Trophoblast cell (in vitro differentiated cells and primary cell): ENCODE data around the gene ERGIC1.

ENCODE experiments used
- DNase-seq, 2 donors: peaks; one replicate each; pipeline ENCODE4 v3.0.0-alpha.2; 2016
- H2AFZ ChIP-seq: 2 replicates; pipeline ENCODE4 v1.6.1; 2013; ENCODE audit warnings: low read length, moderate library complexity, mild to moderate bottlenecking; ENCODE audit not compliant: insufficient read depth, poor library complexity
- H2AK5ac ChIP-seq: 2 replicates; pipeline ENCODE4 v1.6.1; 2013; ENCODE audit warnings: mild to moderate bottlenecking, low read length
- H2BK120ac ChIP-seq: 2 replicates; pipeline ENCODE4 v1.6.1; 2013; ENCODE audit warnings: low read length, mild to moderate bottlenecking, moderate library complexity; ENCODE audit not compliant: insufficient read depth, poor library complexity
- H2BK12ac ChIP-seq: 2 replicates; pipeline ENCODE4 v1.6.1; 2013; ENCODE audit warnings: mild to moderate bottlenecking, low read length, moderate library complexity
- H2BK5ac ChIP-seq: 2 replicates; pipeline ENCODE4 v1.6.1; 2013; ENCODE audit warnings: low read length, low read depth, moderate library complexity, mild to moderate bottlenecking; ENCODE audit not compliant: poor library complexity
- H3K14ac ChIP-seq: 2 replicates; pipeline ENCODE4 v1.6.1; 2013; ENCODE audit warnings: mild to moderate bottlenecking, low read length
- H3K18ac ChIP-seq: 2 replicates; pipeline ENCODE4 v1.6.1; 2013; ENCODE audit warnings: mild to moderate bottlenecking, low read length
- H3K23ac ChIP-seq: 2 replicates; pipeline ENCODE4 v1.6.1; 2013; ENCODE audit warnings: low read length
- H3K27ac ChIP-seq: 2 replicates; pipeline ENCODE4 v1.5.1; 2013; ENCODE audit warnings: low read depth, mild to moderate bottlenecking, inconsistent platforms, low read length, moderate library complexity
- H3K27me3 ChIP-seq: 2 replicates; pipeline ENCODE4 v1.6.1; 2013; ENCODE audit warnings: inconsistent platforms, mild to moderate bottlenecking, low read length, moderate library complexity; ENCODE audit not compliant: insufficient read depth
- H3K36me3 ChIP-seq, 2 experiments: 1 replicate in 1 of 2; 2 replicates in 1 of 2; pipeline ENCODE4 v1.6.1; 2013; ENCODE audit warnings: low read length in 2 of 2, mild to moderate bottlenecking in 2 of 2, moderate library complexity in 1 of 2; ENCODE audit not compliant: insufficient read depth in 2 of 2, control insufficient read depth in 1 of 2
- H3K4ac ChIP-seq: 2 replicates; pipeline ENCODE4 v1.6.1; 2013; ENCODE audit warnings: low read depth, mild to moderate bottlenecking, low read length, moderate library complexity
- H3K4me1 ChIP-seq, 2 experiments: 1 replicate in 1 of 2; 2 replicates in 1 of 2; pipeline ENCODE4 v1.6.1; 2013; ENCODE audit warnings: low read length in 2 of 2, mild to moderate bottlenecking in 2 of 2, moderate library complexity in 1 of 2; ENCODE audit not compliant: insufficient read depth in 2 of 2, control insufficient read depth in 1 of 2
- H3K4me2 ChIP-seq: 2 replicates; pipeline ENCODE4 v1.6.1; 2013; ENCODE audit warnings: inconsistent platforms, mild to moderate bottlenecking, low read length, moderate library complexity
- H3K4me3 ChIP-seq: 2 replicates; pipeline ENCODE4 v1.5.1; 2013; ENCODE audit warnings: mild to moderate bottlenecking, low read depth, low read length, inconsistent platforms
- H3K79me1 ChIP-seq: one replicate; pipeline ENCODE4 v1.6.1; 2013; ENCODE audit warnings: low read length
- H3K79me2 ChIP-seq: 2 replicates; pipeline ENCODE4 v1.6.1; 2013; ENCODE audit warnings: low read length, mild to moderate bottlenecking; ENCODE audit not compliant: control insufficient read depth, insufficient read depth, poor library complexity
- H3K9ac ChIP-seq: 2 replicates; pipeline ENCODE4 v1.6.1; 2013; ENCODE audit warnings: mild to moderate bottlenecking, low read length
- H3K9me3 ChIP-seq: 2 replicates; pipeline ENCODE4 v1.6.1; 2013; ENCODE audit warnings: low read depth, mild to moderate bottlenecking, control low read depth, inconsistent platforms, low read length; ENCODE audit not compliant: insufficient read depth
- H4K12ac ChIP-seq: 2 replicates; pipeline ENCODE4 v1.6.1; 2013; ENCODE audit warnings: low read depth, mild to moderate bottlenecking, low read length, moderate library complexity
- H4K8ac ChIP-seq: 2 replicates; pipeline ENCODE4 v1.6.1; 2013; ENCODE audit warnings: low read depth, mild to moderate bottlenecking, low read length, moderate library complexity
- H4K91ac ChIP-seq: one replicate; pipeline ENCODE4 v1.6.1; 2013; ENCODE audit warnings: low read depth, mild to moderate bottlenecking, low read length, moderate library complexity
- WGBS: extraction: QIAGEN DNeasy Blood & Tissue Kit; methylation state at CpG from one replicate; pipeline ENCODE4 v1.1.7; 2013; ENCODE audit warnings: missing lambda C conversion rate; ENCODE audit not compliant: insufficient read length, insufficient coverage; ENCODE audit errors: extremely low coverage; 5-methylcytosine and 5-hydroxymethylcytosine counted together

ERGIC1 gene

DNA sequence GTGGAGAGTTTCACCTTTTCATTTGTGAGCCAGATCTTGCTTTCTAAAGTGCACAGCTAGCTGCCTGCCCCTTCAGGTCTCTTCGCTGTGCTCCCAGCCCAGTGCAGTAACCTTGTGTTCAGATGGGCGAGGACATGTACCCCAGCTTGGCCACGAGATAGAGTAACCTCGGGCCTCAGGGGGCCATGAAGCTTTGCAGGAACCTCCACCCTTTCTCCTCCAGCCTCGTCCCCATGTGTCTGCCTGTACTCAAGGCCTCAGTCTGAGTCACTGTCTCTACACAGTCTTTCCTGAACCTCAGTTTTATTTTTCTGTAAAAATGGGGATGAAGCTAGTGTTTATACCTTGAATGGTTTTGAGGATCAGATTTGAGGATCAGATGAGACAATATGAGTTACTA, 37.9 kb downstream of the ERGIC1 start:
- peaks cover 0 to 2% of the 10 kb centered on the region in 2 experiments for H3K36me3 ChIP-seq
- H4K91ac ChIP-seq: no peak overlapping the region
- H2AK5ac ChIP-seq: no peak overlapping the region
- H2AFZ ChIP-seq: no peak overlapping the region
- H3K4me3 ChIP-seq: no peak overlapping the region
- H3K79me2 ChIP-seq: no peaks in the 10 kb centered on the region
- H4K12ac ChIP-seq: no peak overlapping the region
- H2BK5ac ChIP-seq: no peak overlapping the region
- H3K4me2 ChIP-seq: no peak overlapping the region
- H3K18ac ChIP-seq: peak overlapping the region; percentile 44
- no peak overlapping the region for H4K8ac ChIP-seq
- H3K9ac ChIP-seq: no peak overlapping the region
- WGBS: no CpG with 5 or more reads among the region's 5 CpGs
- H2BK12ac ChIP-seq: no peak overlapping the region
- no peak overlapping the region for H3K23ac ChIP-seq
- no peaks in the 10 kb centered on the region for H3K27me3 ChIP-seq
- peaks cover 3% of the 10 kb centered on the region for H3K79me1 ChIP-seq
- H3K4me1 ChIP-seq: peaks cover 10 to 15% of the 10 kb centered on the region in 2 experiments
- DNase-seq: no peak
- no peak overlapping the region for H3K14ac ChIP-seq
- no peak overlapping the region for H2BK120ac ChIP-seq
- no peaks in the 10 kb centered on the region for H3K9me3 ChIP-seq
- H3K4ac ChIP-seq: no peak overlapping the region
- H3K27ac ChIP-seq: no peak overlapping the region

DNA sequence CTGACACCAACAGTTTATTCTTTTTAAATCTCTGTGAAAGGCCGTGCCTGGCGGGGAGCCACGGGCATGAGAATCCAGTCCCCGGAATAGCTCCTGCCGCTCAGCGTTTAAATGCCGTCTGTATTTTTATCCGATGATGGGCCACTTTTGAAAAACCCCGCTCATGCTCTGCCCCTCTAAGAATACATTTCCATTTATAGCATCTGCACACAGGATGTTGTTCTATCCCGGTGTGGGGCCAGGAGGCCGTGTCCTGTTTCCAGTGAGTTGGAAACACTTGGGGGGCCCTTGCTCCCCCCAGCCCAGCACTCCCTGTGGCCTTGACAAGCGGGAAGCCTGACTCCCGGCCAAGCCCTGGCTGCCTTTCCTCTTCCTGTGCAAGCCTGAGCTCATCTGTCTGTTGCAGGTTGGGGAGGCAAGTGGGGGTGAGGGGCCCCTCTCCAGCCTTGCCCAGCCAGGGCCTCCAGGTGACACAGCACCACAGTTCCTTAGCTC, 39.0 kb downstream of the ERGIC1 start:
- Histone ChIP-seq H2AFZ (peak overlapping the region; percentile 13), H3K4me1 (peaks cover 10 to 13% of the 10 kb centered on the region in 2 experiments), H2BK5ac (no peak overlapping the region), H3K79me2 (no peaks in the 10 kb centered on the region), H2AK5ac (no peak overlapping the region), H3K14ac (no peak overlapping the region), H4K8ac (no peak overlapping the region), H3K4ac (no peak overlapping the region), H4K12ac (no peak overlapping the region), H2BK120ac (no peak overlapping the region), H3K23ac (no peak overlapping the region), H4K91ac (no peak overlapping the region), H3K9ac (no peak overlapping the region), H3K9me3 (no peaks in the 10 kb centered on the region), H3K36me3 (peaks cover 0 to 2% of the 10 kb centered on the region in 2 experiments), H3K27me3 (no peaks in the 10 kb centered on the region), H3K4me3 (no peak overlapping the region), H3K79me1 (peaks cover 3% of the 10 kb centered on the region), H3K18ac (no peak overlapping the region), H2BK12ac (no peak overlapping the region), H3K4me2 (no peak overlapping the region), H3K27ac (no peak overlapping the region)
- DNase-seq: no peak
- no CpG with 5 or more reads among the region's 13 CpGs for WGBS

DNA sequence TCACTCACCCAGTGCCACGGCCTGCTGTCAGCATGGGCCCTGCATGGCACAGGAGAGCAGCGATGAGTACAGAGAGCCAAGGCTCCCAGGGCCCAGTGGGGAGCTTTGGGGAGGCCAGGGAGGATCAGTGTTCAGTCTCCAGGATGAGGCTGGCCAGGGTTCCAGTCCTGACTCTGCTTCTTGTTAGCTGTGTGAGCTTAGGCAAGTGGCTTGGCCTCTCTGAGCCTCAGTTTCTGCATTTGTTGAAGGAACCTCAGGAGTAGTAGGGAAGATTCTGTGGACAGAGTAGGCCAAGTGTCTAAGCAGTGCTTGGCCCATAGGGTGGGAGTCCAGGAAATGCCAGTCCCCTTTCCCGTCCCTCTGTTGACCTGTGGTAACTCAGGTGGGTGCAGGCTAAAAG, 39.5 kb downstream of the ERGIC1 start:
- Histone ChIP-seq H2BK120ac (no peak overlapping the region), H3K27ac (no peak overlapping the region), H3K4me1 (peaks cover 10 to 13% of the 10 kb centered on the region in 2 experiments), H3K79me1 (peaks cover 3% of the 10 kb centered on the region), H3K9ac (no peak overlapping the region), H3K9me3 (no peaks in the 10 kb centered on the region), H2BK12ac (no peak overlapping the region), H3K4me2 (no peak overlapping the region), H3K4ac (no peak overlapping the region), H3K27me3 (no peaks in the 10 kb centered on the region), H4K91ac (no peak overlapping the region), H2AK5ac (no peak overlapping the region), H3K79me2 (no peaks in the 10 kb centered on the region), H2AFZ (peak overlapping the region; percentile 13), H4K8ac (no peak overlapping the region), H3K36me3 (peaks cover 0 to 2% of the 10 kb centered on the region in 2 experiments), H2BK5ac (no peak overlapping the region), H3K18ac (no peak overlapping the region), H3K14ac (no peak overlapping the region), H4K12ac (no peak overlapping the region), H3K23ac (no peak overlapping the region), H3K4me3 (no peak overlapping the region)
- DNase-seq: no peak
- no CpG with 5 or more reads among the region's 3 CpGs for WGBS

DNA sequence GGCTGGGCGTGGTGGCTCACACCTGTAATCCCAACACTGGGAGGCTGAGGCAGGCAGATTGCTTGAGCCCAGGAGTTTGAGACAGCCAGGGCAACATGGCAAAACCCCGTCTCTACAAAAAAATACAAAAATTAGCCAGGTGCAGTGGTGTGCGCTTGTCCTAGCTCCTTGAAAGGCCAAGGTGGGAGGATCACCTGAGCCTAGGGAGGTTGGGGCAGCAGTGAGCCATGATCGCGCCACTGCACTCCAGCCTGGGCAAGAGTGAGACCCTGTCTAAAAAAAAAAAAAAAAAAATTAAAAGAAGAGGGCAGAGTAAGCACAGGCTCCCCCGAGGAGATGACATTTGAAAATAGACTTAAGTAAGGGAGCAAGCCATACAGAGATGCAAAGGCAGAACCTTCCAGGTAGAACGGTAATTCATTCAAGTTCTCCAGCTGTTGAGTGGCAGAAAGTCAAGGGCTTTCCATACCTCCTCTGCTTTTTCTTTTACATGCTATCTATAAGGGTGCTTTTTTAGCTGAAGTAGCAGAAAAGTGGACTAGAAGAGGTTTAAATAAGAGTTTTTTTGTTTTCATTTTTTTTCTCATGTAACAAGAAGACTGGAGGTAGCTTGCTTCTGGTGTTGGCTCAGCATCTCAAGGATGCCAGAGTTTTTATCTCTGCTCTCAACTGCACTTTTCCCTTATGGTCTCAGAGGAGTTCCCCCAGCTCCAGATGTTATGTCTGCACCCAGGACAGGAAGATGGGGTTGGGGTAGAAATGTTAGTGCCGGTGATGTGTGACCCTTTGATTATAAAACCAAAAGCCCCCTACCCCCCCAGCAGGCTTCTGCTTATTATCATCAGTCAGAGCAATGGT, 40.8 kb downstream of the ERGIC1 start:
- Histone ChIP-seq H3K18ac (no peak overlapping the region), H3K27me3 (no peaks in the 10 kb centered on the region), H3K9me3 (no peaks in the 10 kb centered on the region), H4K12ac (no peak overlapping the region), H2AK5ac (no peak overlapping the region), H3K14ac (no peak overlapping the region), H3K4me3 (no peak overlapping the region), H2BK12ac (no peak overlapping the region), H3K79me1 (peaks cover 3% of the 10 kb centered on the region), H3K9ac (no peak overlapping the region), H4K8ac (no peak overlapping the region), H2BK120ac (no peak overlapping the region), H3K4ac (no peak overlapping the region), H2AFZ (no peak overlapping the region), H3K27ac (no peak overlapping the region), H2BK5ac (no peak overlapping the region), H3K36me3 (peaks cover 0 to 2% of the 10 kb centered on the region in 2 experiments), H3K79me2 (no peaks in the 10 kb centered on the region), H3K23ac (no peak overlapping the region), H3K4me2 (no peak overlapping the region), H4K91ac (no peak overlapping the region), H3K4me1 (peaks cover 6 to 8% of the 10 kb centered on the region in 2 experiments)
- DNase-seq: no peak
- no CpG with 5 or more reads among the region's 8 CpGs for WGBS
